ENCODE data around the gene PKHD1. TPM values are rescaled to one million over a fixed set of nuclear protein-coding genes. Genes with fewer than 3 reads are reported as not detected.

PKHD1 gene
- total RNA-seq, 2 donors from 2014 or later, result 0.14 TPM; not detected in 1

- H3K36me3 ChIP-seq, result no peaks in the 10 kb centered on the region
- DNase-seq (ENCODE audit: low spot score) (no peak), ATAC-seq (ENCODE audit: insufficient number of reproducible peaks, low FRiP score, low read depth) (no peak)
- H3K27ac ChIP-seq, result no peak overlapping the region
- TF ChIP-seq, protein P1, sequence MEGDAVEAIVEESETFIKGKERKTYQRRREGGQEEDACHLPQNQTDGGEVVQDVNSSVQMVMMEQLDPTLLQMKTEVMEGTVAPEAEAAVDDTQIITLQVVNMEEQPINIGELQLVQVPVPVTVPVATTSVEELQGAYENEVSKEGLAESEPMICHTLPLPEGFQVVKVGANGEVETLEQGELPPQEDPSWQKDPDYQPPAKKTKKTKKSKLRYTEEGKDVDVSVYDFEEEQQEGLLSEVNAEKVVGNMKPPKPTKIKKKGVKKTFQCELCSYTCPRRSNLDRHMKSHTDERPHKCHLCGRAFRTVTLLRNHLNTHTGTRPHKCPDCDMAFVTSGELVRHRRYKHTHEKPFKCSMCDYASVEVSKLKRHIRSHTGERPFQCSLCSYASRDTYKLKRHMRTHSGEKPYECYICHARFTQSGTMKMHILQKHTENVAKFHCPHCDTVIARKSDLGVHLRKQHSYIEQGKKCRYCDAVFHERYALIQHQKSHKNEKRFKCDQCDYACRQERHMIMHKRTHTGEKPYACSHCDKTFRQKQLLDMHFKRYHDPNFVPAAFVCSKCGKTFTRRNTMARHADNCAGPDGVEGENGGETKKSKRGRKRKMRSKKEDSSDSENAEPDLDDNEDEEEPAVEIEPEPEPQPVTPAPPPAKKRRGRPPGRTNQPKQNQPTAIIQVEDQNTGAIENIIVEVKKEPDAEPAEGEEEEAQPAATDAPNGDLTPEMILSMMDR (IDR thresholded peaks at IDR 0.05), result no peak
- H3K4me3 ChIP-seq, result no peak overlapping the region
- H3K9me3 ChIP-seq, result no peaks in the 10 kb centered on the region
- H3K27me3 ChIP-seq (replicated peaks; ENCODE audit: insufficient read depth), result no peaks in the 10 kb centered on the region
- no peaks in the 10 kb centered on the region for H3K4me1 ChIP-seq (ENCODE audit: control insufficient read depth in 1 of 2, low read depth in 2 of 2)
Measured at GRCh38 chr6:51578994-51579393, 508.4 kb downstream of the PKHD1 start.

DNA sequence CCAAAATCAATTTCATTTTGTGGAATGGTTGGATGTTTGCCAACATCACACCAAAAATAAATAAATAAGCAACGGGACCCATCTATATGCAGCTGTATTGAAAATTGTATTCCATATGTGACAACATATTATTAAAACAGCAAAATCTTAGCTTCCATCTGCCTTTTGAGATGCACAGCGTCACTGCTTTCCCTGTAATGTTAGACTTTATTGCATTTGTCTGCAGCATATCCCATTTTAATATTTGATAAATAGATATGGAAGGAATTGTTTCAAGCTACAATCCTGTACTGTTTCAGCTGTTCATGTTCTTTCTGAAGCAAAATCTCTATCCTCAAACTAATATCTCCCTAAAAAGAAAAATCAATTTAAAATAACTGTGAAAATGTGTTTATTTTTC, 509.1 kb downstream of the PKHD1 start:
- no peak overlapping the region for H3K4me3 ChIP-seq
- no peaks in the 10 kb centered on the region for H3K9me3 ChIP-seq

GRCh38 chr6:51574040-51574439, 513.4 kb downstream of the PKHD1 start:
- Histone ChIP-seq H3K27ac (no peak overlapping the region), H3K4me1 (ENCODE audit: control insufficient read depth in 1 of 2, low read depth in 2 of 2) (no peaks in the 10 kb centered on the region), H3K36me3 (no peaks in the 10 kb centered on the region), H3K9me3 (no peaks in the 10 kb centered on the region), H3K27me3 (replicated peaks; ENCODE audit: insufficient read depth) (no peaks in the 10 kb centered on the region), H3K4me3 (no peak overlapping the region)
- ATAC-seq (ENCODE audit: insufficient number of reproducible peaks, low FRiP score, low read depth), result no peak
- TF ChIP-seq, protein P1 (IDR thresholded peaks at IDR 0.05), result no peak
- no peak for DNase-seq (ENCODE audit: low spot score)

More for the DNA sequence above, 509.1 kb downstream of the PKHD1 start:
- Histone ChIP-seq H3K27ac (no peak overlapping the region), H3K27me3 (replicated peaks; ENCODE audit: insufficient read depth) (no peaks in the 10 kb centered on the region), H3K36me3 (no peaks in the 10 kb centered on the region), H3K4me1 (ENCODE audit: control insufficient read depth in 1 of 2, low read depth in 2 of 2) (no peaks in the 10 kb centered on the region)
- no peak for ATAC-seq (ENCODE audit: insufficient number of reproducible peaks, low FRiP score, low read depth)
- DNase-seq (ENCODE audit: low spot score), result no peak
- TF ChIP-seq, protein P1 (IDR thresholded peaks at IDR 0.05), result no peak

- TF ChIP-seq, protein P1 (IDR thresholded peaks at IDR 0.05), result no peak
- Histone ChIP-seq H3K9me3 (no peaks in the 10 kb centered on the region), H3K4me1 (ENCODE audit: control insufficient read depth in 1 of 2, low read depth in 2 of 2) (no peaks in the 10 kb centered on the region), H3K27me3 (replicated peaks; ENCODE audit: insufficient read depth) (no peaks in the 10 kb centered on the region), H3K36me3 (no peaks in the 10 kb centered on the region), H3K27ac (no peak overlapping the region), H3K4me3 (no peak overlapping the region)
- no peak for DNase-seq (ENCODE audit: low spot score)
- no peak for ATAC-seq (ENCODE audit: insufficient number of reproducible peaks, low FRiP score, low read depth)
Measured at GRCh38 chr6:51571168-51571567, 516.2 kb downstream of the PKHD1 start.

- no peaks in the 10 kb centered on the region for H3K4me1 ChIP-seq (ENCODE audit: control insufficient read depth in 1 of 2, low read depth in 2 of 2)
- DNase-seq (ENCODE audit: low spot score), result no peak
- H3K27me3 ChIP-seq (replicated peaks; ENCODE audit: insufficient read depth), result no peaks in the 10 kb centered on the region
- H3K9me3 ChIP-seq, result no peaks in the 10 kb centered on the region
- ATAC-seq (ENCODE audit: insufficient number of reproducible peaks, low FRiP score, low read depth), result no peak
- TF ChIP-seq, protein P1 (IDR thresholded peaks at IDR 0.05), result no peak
- H3K27ac ChIP-seq, result no peak overlapping the region
- no peak overlapping the region for H3K4me3 ChIP-seq
- no peaks in the 10 kb centered on the region for H3K36me3 ChIP-seq
Measured at GRCh38 chr6:51570168-51570921, 517.1 kb downstream of the PKHD1 start.

Data from thoracic aorta (tissue), 2 donors.